Activated CD4-positive, alpha-beta T cell treated with anti-CD3 and anti-CD28 coated beads for 1 hour (primary cell): ENCODE data around the gene NEDD9.

Experiments
- DNase-seq: peaks from one replicate; pipeline ENCODE4 v3.0.0-alpha.2; 2020

The NEDD9 gene

GRCh38 chr6:11258260-11259237, 26.1 kb upstream of the NEDD9 start:
- no peak for DNase-seq

- DNase-seq = no peak
Measured at GRCh38 chr6:11255610-11256009, 23.1 kb upstream of the NEDD9 start.

DNA sequence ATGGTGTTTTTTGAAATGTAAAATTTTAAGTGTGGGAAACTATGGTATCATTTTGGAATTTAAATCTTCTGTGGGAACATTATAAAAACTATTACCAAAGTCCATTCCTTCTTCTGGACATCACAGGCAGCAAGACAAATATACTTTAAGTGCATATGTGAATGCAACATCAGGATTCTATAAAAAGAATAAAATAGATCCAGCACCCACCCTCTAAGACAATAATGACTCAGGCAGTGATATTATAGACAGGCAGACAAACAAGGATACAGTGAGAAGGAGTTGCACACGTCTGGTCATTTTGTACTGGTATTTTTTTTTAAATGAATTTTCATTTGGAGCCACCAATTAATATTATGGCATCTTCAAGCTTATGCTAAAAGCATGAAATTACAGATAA, 21.1 kb upstream of the NEDD9 start:
- no peak for DNase-seq

GRCh38 chr6:11251553-11252360, 19.3 kb upstream of the NEDD9 start:
- DNase-seq = no peak

- no peak for DNase-seq
Measured at GRCh38 chr6:11250108-11250507, 17.6 kb upstream of the NEDD9 start.

GRCh38 chr6:11248974-11249761, 16.7 kb upstream of the NEDD9 start:
- DNase-seq = no peak

DNA sequence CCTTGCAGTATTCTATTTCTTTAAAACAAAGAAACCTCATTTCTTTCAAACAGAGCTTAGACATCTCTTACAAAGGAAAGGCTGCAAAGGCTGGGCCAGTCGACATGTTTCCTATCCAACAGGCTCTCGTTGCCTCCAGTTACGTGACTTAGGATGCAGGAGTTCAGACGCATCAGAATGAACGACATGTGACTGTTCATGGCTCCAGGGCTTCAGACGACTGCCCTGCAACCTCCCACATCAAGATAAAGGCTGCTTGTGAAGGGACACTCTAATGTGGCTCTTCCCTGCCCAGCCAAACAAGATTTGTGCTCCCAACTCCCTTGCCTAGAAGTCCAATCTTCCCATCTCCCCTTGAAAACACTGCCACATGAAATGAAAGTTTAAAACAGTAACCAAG, 14.3 kb upstream of the NEDD9 start:
- DNase-seq = no peak

GRCh38 chr6:11245381-11246256, 13.2 kb upstream of the NEDD9 start:
- no peak for DNase-seq

GRCh38 chr6:11244387-11245126, 12.1 kb upstream of the NEDD9 start:
- no peak for DNase-seq

GRCh38 chr6:11243861-11244260, 11.4 kb upstream of the NEDD9 start:
- no peak for DNase-seq

- DNase-seq = no peak
Measured at GRCh38 chr6:11242711-11243110, 10.2 kb upstream of the NEDD9 start.

DNA sequence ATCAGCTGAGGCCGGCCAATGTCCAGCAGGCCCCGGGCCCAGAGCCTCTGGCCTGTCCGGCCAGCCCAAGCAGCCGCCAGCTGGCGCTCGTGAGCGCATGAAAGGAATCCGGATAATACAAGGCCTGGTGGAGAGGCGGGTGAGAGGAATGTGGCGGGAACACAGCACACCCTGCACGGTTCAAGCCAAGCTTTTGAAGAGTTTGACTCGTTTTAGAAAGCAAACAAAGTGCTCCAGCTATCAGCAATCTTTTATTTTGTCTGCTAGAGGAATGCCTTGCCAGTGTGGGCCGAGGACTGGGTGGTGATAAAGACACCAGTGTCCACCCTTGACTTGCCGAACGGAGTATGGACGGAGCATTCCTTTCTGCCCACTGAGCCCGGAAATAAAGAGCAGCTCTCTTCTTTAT, 9.3 kb upstream of the NEDD9 start:
- no peak for DNase-seq

DNA sequence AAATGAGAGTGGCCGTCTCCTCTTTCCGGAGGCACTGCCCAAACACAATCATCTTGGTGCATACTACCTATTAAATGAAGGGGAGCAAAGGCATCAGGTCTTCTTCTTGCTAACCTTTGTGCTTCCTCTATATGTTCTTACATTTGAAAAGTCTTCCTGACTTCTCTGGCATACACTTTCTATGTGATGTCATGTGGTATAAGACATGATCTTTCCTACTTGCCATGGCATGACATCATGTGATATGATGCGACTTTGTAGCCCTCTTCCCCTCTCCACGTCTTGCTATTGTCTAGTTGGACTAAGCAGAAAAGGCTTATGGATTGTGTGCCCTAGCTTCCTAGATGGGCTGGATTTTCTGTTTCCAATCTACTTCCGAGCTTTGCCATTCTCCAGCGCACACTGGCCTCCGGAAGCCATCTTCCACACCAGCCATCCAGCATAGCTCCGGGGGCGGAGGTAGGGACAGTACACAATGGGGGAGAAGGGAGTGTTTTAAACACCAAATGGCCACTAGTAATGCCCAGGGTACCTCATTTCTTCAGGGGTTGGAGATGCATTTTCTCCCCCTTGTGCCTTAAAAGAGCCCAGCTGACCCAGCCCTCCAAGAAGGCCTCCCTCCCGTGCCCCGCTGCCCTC, 8.8 kb upstream of the NEDD9 start:
- no peak for DNase-seq

DNA sequence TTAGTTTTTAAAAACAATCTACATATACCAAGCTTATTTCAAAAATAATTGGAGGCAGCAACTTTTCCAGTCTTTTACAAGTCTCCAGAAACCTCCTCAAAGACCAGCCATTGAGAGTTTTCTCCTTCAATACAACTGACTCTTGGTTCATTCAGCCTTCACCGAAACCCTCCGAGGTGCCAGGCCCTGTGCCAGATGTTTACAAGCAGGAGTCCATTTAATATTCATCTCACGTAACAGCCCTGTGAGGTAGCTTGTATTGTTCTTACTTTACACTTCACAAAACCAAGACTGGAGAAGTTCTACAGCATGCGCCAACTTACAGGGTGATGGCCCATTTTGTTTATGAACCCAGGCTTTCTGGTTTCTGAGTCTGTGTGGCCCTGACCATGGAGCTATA, 5.5 kb upstream of the NEDD9 start:
- no peak for DNase-seq

DNA sequence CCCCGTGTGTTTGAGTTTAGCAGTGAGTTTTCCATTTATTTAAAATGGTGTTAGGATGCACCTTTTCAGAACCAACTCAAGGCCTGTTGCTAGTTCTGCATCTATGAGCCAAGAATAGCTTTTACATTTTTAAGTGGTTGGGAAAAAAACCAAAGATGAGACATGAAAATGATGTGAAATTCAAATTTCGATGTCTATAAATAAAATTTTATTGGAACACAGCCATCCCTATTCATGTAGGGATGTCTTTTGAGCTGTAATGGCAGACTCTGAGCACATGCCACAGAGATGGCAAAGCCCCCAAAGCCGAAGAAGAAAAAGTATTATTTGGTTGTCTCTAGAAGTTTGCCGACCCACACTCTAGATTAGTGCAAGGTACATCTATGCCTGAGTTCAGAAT, 5.0 kb upstream of the NEDD9 start:
- DNase-seq = no peak

DNA sequence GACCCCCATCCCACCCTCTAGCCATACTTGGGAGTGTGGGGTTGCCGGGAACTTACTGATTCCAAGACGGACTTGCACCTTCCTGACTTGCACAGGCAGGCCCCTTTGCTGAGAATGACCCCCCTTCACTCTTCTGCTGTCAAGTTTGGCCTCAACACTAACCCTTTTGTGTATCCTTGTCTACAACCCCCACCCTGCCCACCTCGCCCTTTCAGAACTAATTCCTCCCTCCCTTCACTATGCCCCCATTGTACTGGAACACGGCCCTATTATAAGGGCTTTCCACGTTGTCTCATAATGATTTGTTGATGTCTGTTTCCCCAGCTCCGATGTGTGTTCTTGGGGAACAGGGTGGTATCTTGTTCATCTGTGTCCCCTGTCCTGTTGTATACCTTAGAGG, 4.4 kb upstream of the NEDD9 start:
- DNase-seq = no peak

- no peak for DNase-seq
Measured at GRCh38 chr6:11236076-11236750, 3.7 kb upstream of the NEDD9 start.

- no peak for DNase-seq
Measured at GRCh38 chr6:11235062-11235461, 2.6 kb upstream of the NEDD9 start.

GRCh38 chr6:11233673-11234573, 1.5 kb upstream of the NEDD9 start:
- no peak for DNase-seq
